DLD1 (cell line): Measurements from ENCODE around the gene CDT1.
"Not testable (repeated sequence)": the region's sequence is repeated elsewhere in the genome, so short reads cannot be mapped to it uniquely, and the experiment has no call there.

Experiments
- in situ Hi-C: cut with HindIII; loops from 2 replicates; pipeline ENCODE4 v1.10.0; 2017; ENCODE audit warnings: low sequenced_read_pairs

The CDT1 gene

DNA sequence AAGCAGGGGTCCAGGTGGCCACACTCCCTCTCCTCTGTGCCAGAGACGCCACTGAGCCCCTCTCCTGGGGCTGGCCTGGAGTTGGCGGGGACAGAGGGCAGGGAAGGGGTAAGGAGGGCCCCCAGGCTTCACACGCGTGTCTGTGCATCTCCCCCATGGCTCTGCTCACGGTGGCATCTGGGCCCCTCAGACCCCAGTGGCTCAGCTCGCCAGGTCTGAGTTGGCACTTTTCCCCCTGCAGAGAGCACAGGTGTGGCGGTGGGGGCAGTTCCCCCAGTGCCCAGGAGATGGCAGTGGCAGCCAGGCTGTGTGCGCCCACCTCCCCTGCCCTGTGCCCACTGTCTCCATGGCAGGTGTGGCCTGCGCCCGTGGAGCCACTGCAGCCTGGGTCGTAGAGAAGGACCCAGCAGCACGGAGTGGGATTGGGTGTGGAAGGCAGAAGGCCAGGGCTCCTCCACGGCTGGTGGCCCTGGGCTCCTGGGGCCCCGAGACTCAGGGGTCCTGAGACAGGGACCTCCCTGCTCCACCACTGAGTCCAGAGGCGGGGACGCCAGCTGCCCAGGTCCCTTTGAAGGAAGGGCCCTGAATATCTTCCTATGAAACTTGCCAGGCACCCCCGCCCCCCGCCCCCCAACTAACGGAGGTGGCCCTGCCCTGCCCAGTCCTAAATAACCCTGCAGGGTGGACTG lies 12.5 kb downstream of the CDT1 start:
- in situ Hi-C loops = no loop called here

GRCh38 chr16:88816736-88817535 lies 13.3 kb downstream of the CDT1 start:
- in situ Hi-C loops = no loop called here

DNA sequence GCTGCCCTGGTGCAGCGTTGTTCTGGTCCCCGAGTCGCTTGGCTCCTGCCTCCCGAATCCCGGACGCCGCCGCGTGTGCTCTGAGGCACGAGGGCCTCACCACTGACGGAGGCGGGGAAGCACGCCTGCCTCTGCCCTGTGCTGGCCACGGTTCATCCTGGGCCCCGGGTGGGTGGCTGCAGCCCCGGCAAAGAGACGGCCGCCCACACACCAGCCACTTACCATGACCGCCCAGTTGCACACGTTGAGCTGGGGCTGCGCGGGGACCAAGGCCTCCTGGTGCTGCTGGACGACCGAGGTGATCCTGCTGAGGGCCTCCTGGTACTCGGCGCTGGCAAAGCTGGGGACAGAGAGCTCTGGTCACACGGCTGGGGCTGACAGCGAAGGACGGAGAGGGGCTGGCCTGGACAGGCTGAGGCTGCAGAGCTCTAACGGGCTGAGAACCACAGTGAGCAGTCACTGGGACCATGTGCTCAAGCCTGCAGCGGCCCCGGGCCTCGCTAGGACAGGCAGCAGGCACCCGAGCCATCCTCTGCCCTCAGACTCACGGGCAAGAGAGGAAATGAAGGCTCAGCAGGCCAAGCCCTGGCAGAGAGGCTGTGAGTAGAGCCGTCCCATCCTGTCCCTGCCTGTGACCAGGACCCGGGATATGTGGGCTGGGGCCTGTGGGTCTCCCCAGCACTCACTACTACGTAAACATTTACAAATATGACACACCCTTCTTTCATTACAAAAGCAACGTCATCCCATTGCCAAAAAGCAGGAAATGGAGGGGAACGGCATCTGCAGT lies 14.4 kb downstream of the CDT1 start:
- in situ Hi-C loops = no loop called here

DNA sequence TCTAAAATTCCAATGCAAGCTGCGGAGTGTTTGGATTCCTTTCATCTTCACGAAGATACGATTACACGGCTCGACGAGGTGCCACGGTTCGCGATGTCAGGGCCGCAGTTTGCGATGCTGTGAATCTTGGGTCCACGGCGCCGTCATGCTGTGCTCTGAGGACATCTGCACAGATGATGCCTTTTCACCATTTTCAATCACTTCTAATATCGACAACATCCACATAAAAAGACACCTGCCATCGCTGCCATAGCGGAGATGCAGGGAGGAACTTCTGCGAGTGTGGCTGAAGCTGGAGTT lies 14.9 kb downstream of the CDT1 start:
- in situ Hi-C loops = no loop called here

GRCh38 chr16:88819126-88819525 lies 15.5 kb downstream of the CDT1 start:
- in situ Hi-C loops = no loop called here

- in situ Hi-C loops = no loop called here
Observed at GRCh38 chr16:88820385-88821025, 16.9 kb downstream of the CDT1 start.

DNA sequence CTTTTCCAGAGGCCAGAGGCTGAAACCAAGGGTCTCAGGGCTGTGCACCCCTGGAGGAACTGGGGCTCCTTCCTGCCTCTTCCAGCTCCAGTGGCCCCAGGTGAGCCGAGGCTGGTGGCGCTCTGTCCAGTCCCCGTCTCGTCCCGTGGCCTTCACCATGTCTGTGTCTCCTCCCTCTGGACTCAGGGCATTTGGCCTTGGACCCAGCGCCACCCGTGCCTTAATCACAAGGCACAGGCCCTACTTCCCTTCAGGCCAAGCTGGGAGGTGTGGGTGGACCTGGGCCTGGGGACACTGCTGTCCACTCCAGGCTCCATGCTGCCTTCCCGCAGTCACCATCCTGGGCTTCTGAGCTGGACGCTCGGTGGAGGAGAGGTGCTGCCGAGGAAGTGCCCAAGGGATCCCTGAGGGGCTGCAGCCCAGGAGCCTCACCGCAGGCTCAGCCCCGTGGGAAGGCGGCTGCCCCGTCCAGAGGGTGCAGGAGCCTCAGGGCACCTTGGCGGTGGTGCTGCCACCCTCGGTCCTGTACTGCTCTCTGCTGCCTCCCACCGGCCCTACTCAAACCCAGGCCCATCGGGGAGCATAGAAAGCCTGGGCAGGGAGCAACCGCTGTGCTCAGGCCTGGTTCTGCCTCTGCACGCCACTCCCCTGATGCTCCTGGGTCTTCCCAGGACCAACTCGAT lies 17.7 kb downstream of the CDT1 start:
- in situ Hi-C loops = no loop called here

GRCh38 chr16:88822281-88823040 lies 18.9 kb downstream of the CDT1 start:
- in situ Hi-C loops = no loop called here

DNA sequence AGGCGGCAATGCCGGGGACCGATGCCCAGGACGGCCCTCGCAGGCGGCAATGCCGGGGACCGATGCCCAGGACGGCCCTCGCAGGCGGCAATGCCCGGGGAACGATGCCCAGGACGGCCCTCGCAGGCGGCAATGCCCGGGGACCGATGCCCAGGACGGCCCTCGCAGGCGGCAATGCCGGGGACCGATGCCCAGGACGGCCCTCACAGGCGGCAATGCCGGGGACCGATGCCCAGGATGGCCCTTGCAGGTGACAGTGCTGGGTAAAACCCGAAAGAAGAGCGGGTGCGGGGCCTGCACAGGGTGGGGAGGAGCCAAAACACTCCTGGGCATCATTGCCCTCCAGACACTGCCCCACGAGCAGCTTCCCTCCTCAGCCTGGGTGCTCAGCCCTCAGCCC lies 20.1 kb downstream of the CDT1 start:
- in situ Hi-C loops = not testable (repeated sequence)

DNA sequence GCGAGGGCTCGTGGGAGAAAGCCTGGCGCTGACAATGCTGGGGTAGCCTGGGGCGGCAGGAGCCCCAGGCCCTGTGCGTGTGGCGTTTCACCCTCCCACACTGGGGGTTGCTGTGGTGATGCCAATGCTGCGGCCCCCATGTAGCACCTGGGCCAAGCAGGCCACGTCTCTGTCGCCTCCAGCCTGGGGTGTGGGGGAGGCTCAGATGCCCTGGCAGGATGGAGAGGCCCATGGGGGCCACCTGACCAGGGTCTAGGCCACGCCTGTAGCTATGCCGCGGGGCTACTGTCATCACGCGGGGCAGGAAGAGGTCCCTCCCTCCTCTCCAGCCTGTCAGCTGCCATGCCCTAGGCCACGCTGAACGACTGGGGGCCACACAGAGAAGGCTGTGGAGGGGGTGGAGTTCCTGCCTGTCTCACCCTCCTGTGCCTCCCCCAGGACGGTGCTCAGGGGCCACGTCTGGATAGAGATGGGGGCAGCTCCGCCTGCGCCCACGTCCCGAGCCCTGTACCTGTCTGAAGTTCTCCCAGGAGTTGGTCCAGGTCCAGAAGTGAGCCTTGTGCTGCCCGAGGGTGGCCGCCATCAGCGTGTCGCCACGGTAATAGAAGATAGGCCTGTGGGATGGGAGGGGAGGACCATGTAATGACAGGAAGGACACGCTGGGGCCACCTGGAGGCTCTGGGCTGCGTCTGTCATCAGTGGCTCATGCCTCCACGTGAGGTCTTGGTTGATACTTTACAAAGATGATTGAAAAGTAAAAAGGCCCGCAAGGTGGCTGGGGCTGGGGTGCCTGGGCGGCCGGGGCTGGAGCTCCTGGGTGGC lies 20.9 kb downstream of the CDT1 start:
- in situ Hi-C loops = no loop called here

DNA sequence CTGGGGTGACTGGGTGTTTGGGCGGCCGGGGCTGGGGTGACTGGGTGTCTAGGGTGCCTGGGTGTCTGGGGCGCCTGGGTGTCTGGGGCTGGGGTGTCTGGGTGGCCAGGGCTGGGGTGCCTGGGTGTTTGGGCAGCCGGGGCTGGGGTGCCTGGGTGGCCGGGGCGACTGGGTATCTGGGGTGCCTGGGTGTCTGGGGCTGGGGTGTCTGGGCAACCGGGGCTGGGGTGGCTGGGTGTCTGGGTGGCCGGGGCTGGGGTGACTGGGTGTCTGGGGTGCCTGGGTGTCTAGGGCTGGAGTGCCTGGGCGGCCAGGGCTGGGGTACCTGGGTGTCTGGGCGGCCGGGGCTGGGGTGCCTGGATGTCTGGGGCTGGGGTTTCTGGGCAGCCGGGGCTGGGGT lies 21.6 kb downstream of the CDT1 start:
- in situ Hi-C loops = no loop called here

GRCh38 chr16:88826070-88826840 lies 22.7 kb downstream of the CDT1 start:
- in situ Hi-C loops = no loop called here

- in situ Hi-C loops = no loop called here
Observed at GRCh38 chr16:88827727-88828126, 24.1 kb downstream of the CDT1 start.

- in situ Hi-C loops = no loop called here
Observed at GRCh38 chr16:88828711-88829110, 25.1 kb downstream of the CDT1 start.

DNA sequence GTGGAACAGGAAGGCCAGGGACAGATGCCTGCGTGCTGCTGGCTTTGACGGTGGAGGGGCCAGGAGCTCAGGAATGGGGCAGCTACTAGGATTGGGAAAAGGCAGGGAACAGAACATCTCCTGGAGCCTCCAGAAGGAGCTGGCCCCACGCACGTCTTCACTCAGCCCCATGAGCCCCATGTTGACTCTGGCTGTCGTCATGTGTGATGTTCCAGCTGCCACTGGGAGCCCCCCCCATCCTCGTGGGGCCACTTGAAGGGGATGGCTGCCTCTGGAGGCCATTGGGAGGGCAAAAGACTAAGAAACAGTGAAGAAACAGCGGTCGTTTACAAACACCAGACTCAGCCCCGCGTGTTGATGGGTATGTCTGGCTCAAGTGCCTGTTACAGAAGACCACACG lies 26.7 kb downstream of the CDT1 start:
- in situ Hi-C loops = no loop called here

DNA sequence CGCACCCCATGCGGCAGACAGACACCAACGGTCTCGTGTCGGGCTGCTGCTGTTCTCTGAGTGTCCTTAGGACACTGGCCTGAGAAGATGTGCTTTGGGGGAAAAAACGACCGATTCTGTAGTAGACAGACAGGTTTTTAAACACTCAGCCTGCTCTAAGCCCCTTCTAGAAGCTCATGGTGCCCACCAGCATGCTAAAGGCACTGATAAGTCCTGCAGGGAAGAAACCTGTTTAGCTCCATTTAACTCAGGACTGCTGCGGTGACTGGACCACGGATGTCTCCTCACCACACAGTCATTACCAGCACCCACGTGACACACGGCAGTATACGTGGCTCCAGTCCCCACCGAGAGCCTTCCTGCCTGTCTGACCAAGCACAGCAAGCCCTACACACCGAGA lies 27.2 kb downstream of the CDT1 start:
- in situ Hi-C loops = no loop called here

DNA sequence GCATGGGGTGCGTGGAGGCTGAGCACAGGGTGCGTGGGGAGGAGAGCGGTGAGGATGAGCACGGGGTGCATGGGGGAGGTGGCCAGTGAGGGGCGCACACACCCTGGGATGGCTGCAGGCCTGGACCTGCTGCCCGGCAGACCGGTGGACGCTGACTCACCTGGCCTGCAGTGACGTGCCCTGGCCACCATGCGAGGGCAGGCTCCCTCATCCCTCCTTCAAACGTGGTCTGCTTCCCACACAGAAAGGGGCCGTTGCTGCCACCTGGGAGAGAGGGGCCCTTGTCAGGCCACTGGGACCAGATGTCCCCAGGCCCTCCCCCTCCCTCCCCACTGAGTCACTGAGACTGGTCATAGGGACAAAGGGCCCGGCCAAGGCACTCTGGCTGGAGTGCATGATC lies 28.2 kb downstream of the CDT1 start:
- in situ Hi-C loops = no loop called here

GRCh38 chr16:88833086-88833485 lies 29.5 kb downstream of the CDT1 start:
- in situ Hi-C loops = no loop called here

DNA sequence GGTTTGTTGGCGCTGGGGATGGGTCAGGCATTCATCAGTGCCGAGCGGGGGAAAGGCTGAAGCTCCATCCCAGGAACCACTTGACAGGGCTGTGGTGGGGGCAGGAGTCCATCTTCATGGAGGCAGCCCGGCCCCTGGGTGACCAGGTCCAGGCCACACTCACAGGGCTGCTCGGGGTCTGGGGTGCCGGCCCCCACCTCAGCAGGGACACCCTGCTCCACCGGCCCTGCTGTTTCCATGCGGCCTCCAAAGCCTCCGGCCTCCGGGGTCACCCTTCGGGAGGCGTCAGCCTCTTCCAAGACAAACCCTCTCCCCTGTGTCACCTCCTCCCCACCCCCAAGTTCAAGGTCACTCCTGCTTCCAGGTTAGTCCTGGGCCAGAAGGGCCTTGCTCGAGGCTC lies 31.1 kb downstream of the CDT1 start:
- in situ Hi-C loops = no loop called here
